NCI-H2081 (cell line): Measurements from ENCODE around the gene FLT4.

Source experiments
- DNase-seq, 2 experiments: peaks; one replicate each; lab custom pipeline; 2025; lab: John Stamatoyannopoulos, UW

FLT4 gene

GRCh38 chr5:180642181-180642775 lies 7.1 kb downstream of the FLT4 start:
- DNase-seq = no peak

- DNase-seq = no peak
These were observed 7.9 kb downstream of the FLT4 start for GRCh38 chr5:180641566-180641900.

- no peak for DNase-seq
These were observed 8.4 kb downstream of the FLT4 start for GRCh38 chr5:180640861-180641565.

- DNase-seq = no peak
These were observed 8.9 kb downstream of the FLT4 start for GRCh38 chr5:180640611-180640860.

GRCh38 chr5:180639741-180640610 lies 9.4 kb downstream of the FLT4 start:
- no peak for DNase-seq

GRCh38 chr5:180639287-180639686 lies 10.1 kb downstream of the FLT4 start:
- DNase-seq = no peak

GRCh38 chr5:180637962-180638680 lies 11.3 kb downstream of the FLT4 start:
- DNase-seq = no peak

GRCh38 chr5:180636403-180637075 lies 12.9 kb downstream of the FLT4 start:
- no peak for DNase-seq

GRCh38 chr5:180636016-180636402 lies 13.4 kb downstream of the FLT4 start:
- no peak for DNase-seq

- no peak for DNase-seq
These were observed 15.9 kb downstream of the FLT4 start for GRCh38 chr5:180633283-180634177.

GRCh38 chr5:180632768-180633167 lies 16.6 kb downstream of the FLT4 start:
- DNase-seq = no peak

- no peak for DNase-seq
These were observed 17.6 kb downstream of the FLT4 start for GRCh38 chr5:180631549-180632383.

GRCh38 chr5:180630426-180630825 lies 19.0 kb downstream of the FLT4 start:
- no peak for DNase-seq

GRCh38 chr5:180629831-180630382 lies 19.5 kb downstream of the FLT4 start:
- DNase-seq = no peak

- DNase-seq = no peak
These were observed 20.3 kb downstream of the FLT4 start for GRCh38 chr5:180628827-180629750.

- DNase-seq = no peak
These were observed 21.2 kb downstream of the FLT4 start for GRCh38 chr5:180628211-180628610.

GRCh38 chr5:180627386-180628120 lies 21.8 kb downstream of the FLT4 start:
- DNase-seq = no peak
